Activated CD4-positive, alpha-beta memory T cell treated with anti-CD3 and anti-CD28 coated beads, Interleukin-2, amount 10 ng/mL, durations not matched to agents 7 days and 5 days (primary cell): ENCODE measurements around the gene GZMA. TPM values are rescaled to one million over a fixed set of nuclear protein-coding genes. Genes with fewer than 3 reads are reported as not detected.
"Not testable (repeated sequence)": the region's sequence is repeated elsewhere in the genome, so short reads cannot be mapped to it uniquely, and the experiment has no call there.

Experiments
- CTCF ChIA-PET: fragments of 350-600 bp; sonication (Branson Sonifier 250); formaldehyde crosslinking; loops from one replicate; lab custom pipeline; 2021; ENCODE audit warnings: antibody characterized with exemption, inconsistent platforms; lab: Charles Lee
- POLR2A ChIA-PET: fragments of 350-600 bp; sonication (Branson Sonifier 250); formaldehyde crosslinking; loops from one replicate; lab custom pipeline; 2021; ENCODE audit warnings: antibody characterized with exemption; lab: Charles Lee
- DNase-seq: peaks from one replicate; pipeline ENCODE4 v3.0.0-alpha.2; 2020
- H3K27ac Mint-ChIP-seq: one replicate; pipeline ENCODE4 v1.8.0; 2021; ENCODE audit warnings: mild to moderate bottlenecking, mixed read lengths
- H3K27me3 Mint-ChIP-seq: one replicate; pipeline ENCODE4 v1.8.0; 2021; ENCODE audit warnings: mixed read lengths
- H3K36me3 Mint-ChIP-seq: one replicate; pipeline ENCODE4 v1.8.0; 2021; ENCODE audit warnings: low read depth, mixed read lengths
- H3K4me1 Mint-ChIP-seq: one replicate; pipeline ENCODE4 v1.8.0; 2021; ENCODE audit warnings: mixed read lengths
- H3K4me3 Mint-ChIP-seq: one replicate; pipeline ENCODE4 v1.8.0; 2021; ENCODE audit warnings: mild to moderate bottlenecking, mixed read lengths
- H3K9me3 Mint-ChIP-seq: one replicate; pipeline ENCODE4 v1.8.0; 2021; ENCODE audit warnings: mixed read lengths
- total RNA-seq, 2 experiments: library from RNA; stranded (reverse); gene quantifications; one replicate each; pipeline ENCODE4 v1.2.3, GENCODE V29; 2021

Gene GZMA
- total RNA-seq, 2 experiments from 2014 or later = 1,058 to 1,099 TPM

DNA sequence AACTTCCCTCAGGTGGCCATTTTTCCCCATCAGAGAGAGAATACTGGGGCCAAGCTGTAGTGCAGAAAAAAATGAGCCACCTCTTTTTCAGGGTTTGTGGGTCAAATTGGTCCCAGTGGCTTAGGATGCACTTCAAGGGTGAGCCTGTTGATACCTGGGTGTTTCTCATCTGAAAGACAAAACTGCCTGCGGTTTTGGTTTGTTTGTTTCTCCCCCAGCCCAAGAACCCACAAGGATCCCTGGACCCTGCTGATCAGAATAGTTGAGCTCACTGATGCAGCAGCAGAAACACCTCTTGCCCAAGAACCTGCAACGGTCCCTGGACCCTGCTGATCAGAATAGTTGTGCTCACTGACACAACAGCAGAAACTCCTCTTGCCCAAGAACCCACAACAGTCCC is 13.1 kb upstream of the GZMA start:
- CTCF ChIA-PET, H3K27me3 Mint-ChIP-seq, DNase-seq, H3K27ac Mint-ChIP-seq, H3K4me3 Mint-ChIP-seq: not testable (repeated sequence)
- Mint-ChIP-seq H3K9me3 (peaks cover 46% of the 10 kb centered on the region), H3K36me3 (peaks cover 41% of the 10 kb centered on the region), H3K4me1 (peaks cover 30% of the 10 kb centered on the region)
- POLR2A ChIA-PET = interaction anchor here (1.4 kb wide), 1 partner anchor 27 kb away, joined by 5 read pairs; no protein-coding TSS in a partner anchor

DNA sequence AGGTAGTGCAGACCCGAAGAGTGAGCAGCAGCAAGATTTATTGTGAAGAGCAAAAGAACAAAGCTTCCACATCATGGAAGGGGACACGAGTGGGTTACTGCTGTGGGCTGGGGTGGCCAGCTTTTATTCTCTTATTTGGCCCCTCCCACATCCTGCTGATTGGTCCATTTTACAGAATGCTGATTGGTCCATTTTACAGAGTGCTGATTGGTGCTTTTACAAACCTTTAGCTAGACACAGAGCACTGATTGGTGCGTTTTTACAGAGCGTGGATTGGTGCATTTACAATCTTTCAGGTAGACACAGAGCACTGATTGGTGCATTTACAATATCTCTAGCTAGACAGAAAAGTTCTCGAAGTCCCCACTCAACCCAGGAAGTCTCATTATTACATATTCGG is 11.4 kb upstream of the GZMA start:
- not testable (repeated sequence) for DNase-seq, H3K4me3 Mint-ChIP-seq

DNA sequence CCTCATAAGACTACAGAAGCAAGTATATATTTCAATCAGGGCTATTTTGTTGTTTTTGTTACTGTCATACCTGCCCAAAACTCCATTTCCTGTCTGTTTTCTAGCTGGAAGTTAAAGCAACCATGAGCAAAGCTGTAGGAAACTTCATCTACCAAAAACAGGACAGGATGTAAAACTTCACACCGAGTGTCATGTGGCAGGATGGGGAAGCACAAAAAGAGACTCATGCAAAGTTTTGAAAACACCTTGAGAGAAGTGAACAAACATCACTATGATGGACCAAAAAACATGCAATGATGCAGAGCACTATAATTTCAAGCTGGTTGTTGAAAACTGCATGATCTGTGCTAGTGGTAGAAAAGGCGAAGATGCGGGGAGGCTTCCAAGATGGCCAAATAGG is 6.3 kb upstream of the GZMA start:
- POLR2A ChIA-PET = interaction anchor here (0.8 to 3.6 kb wide), 10 partner anchors 9 to 108 kb away, joined by 5 to 27 read pairs (median 10); no protein-coding TSS in a partner anchor

More for the DNA sequence above, 11.4 kb upstream of the GZMA start:
- Mint-ChIP-seq H3K36me3 (peaks cover 43% of the 10 kb centered on the region), H3K9me3 (peaks cover 35% of the 10 kb centered on the region), H3K4me1 (peaks cover 47% of the 10 kb centered on the region)
- CTCF ChIA-PET = interaction anchor here (1.0 to 1.3 kb wide), 2 partner anchors 17 to 147 kb away, joined by 5 to 8 read pairs; no protein-coding TSS in a partner anchor
- not testable (repeated sequence) for H3K27me3 Mint-ChIP-seq, H3K27ac Mint-ChIP-seq
- POLR2A ChIA-PET = interaction anchor here (1.0 kb wide), 1 partner anchor 12 kb away, joined by 3 read pairs; no protein-coding TSS in a partner anchor

DNA sequence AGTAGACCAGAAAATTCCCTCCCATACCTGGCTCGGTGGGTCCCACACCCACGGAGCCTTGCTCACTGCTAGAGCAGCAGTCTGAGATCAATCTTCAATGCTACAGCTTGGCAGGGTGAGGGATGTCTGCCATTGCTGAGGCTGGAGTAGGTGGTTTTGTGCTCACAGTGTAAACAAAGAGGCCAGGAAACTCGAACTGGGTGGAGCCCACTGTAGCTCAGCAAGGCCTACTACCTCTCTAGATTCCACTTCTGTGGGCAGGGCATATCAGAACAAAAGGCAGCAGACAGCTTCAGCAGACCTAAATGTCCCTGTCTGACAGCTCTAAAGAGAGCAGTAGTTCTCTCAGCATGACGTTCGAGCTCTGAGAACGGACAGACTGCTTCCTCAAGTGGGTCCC is 5.6 kb upstream of the GZMA start:
- peaks cover 73% of the 10 kb centered on the region for H3K36me3 Mint-ChIP-seq
- peaks cover 2% of the 10 kb centered on the region for H3K27me3 Mint-ChIP-seq
- ChIA-PET POLR2A (interaction anchor here (0.7 to 3.6 kb wide), 12 partner anchors 8 to 152 kb away, joined by 3 to 27 read pairs (median 8); no protein-coding TSS in a partner anchor), CTCF (interaction anchor here (1.2 to 2.3 kb wide), 4 partner anchors 22 to 152 kb away, joined by 3 to 7 read pairs (median 5); no protein-coding TSS in a partner anchor)
- peaks cover 84% of the 10 kb centered on the region for H3K4me1 Mint-ChIP-seq
- peak; percentile 76 for DNase-seq
- H3K4me3 Mint-ChIP-seq = peak overlapping the region; percentile 38
- peak overlapping the region; percentile 92 for H3K27ac Mint-ChIP-seq
- H3K9me3 Mint-ChIP-seq = peaks cover 39% of the 10 kb centered on the region

More for the DNA sequence above, 6.3 kb upstream of the GZMA start:
- H3K4me1 Mint-ChIP-seq = peaks cover 78% of the 10 kb centered on the region
- peaks cover 2% of the 10 kb centered on the region for H3K27me3 Mint-ChIP-seq
- H3K36me3 Mint-ChIP-seq = peaks cover 73% of the 10 kb centered on the region
- H3K27ac Mint-ChIP-seq = peak overlapping the region; percentile 92
- peaks cover 44% of the 10 kb centered on the region for H3K9me3 Mint-ChIP-seq
- CTCF ChIA-PET = interaction anchor here (1.2 to 2.3 kb wide), 3 partner anchors 22 to 152 kb away, joined by 3 to 7 read pairs (median 6); no protein-coding TSS in a partner anchor
- H3K4me3 Mint-ChIP-seq = peak overlapping the region; percentile 38
- DNase-seq = peak; percentile 42

GRCh38 chr5:55101148-55101547 is 1.3 kb upstream of the GZMA start:
- POLR2A ChIA-PET = interaction anchor here (0.7 to 6.3 kb wide), 10 partner anchors 27 to 490 kb away, joined by 3 to 70 read pairs (median 6); partner anchors contain the start of gene GZMK
- CTCF ChIA-PET = interaction anchor here (0.9 to 7.5 kb wide), 3 partner anchors 10 to 157 kb away, joined by 3 to 45 read pairs (median 4); no protein-coding TSS in a partner anchor
- DNase-seq, H3K27me3 Mint-ChIP-seq: not testable (repeated sequence)
- Mint-ChIP-seq H3K9me3 (peaks cover 33% of the 10 kb centered on the region), H3K27ac (peak overlapping the region; percentile 93), H3K4me1 (peaks cover 83% of the 10 kb centered on the region), H3K36me3 (peaks cover 74% of the 10 kb centered on the region), H3K4me3 (peak overlapping the region; percentile 83)

DNA sequence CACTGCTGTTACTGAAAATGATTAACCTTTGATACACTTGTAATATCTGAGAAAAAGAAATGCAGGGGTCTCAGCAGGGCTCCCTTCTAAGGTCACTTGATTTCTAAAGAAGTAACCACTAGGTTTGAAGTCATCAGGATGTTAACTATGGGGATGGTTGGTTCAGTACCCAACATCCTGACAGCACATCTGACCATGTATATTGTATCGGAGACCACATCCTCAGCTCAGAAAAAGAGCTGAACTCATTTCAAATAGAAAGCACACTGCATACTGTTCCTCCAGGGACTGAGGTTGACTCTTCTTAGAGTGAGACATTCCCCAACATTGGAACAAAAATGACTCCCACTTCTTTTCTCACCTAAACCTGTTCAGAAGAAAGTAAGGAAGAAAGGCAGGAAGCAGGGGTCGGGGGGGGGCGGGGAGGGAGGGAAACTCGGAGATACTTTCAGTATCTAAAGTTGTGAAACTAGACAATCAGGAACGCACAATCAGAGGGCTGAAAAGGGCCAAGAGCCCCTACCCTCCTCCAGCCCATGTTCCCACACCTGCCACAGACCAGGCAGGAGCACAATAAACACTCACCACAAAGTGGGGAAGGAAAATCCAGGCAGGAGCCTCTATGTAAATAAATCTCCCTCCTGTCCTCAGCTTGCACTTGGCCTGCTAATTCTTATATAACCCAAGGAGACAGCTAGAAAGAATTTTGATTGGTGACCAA is 730 bp upstream of the GZMA start:
- peaks cover 76% of the 10 kb centered on the region for H3K36me3 Mint-ChIP-seq
- peaks cover 83% of the 10 kb centered on the region for H3K4me1 Mint-ChIP-seq
- POLR2A ChIA-PET = interaction anchor here (0.6 to 6.3 kb wide), 12 partner anchors 27 to 491 kb away, joined by 3 to 70 read pairs (median 5); partner anchors contain the start of gene GZMK

GRCh38 chr5:55104036-55104772 is 1.8 kb downstream of the GZMA start:
- ChIA-PET CTCF (interaction anchor here (0.7 to 7.5 kb wide), 14 partner anchors 30 to 259 kb away, joined by 3 to 45 read pairs (median 5); partner anchors contain the start of gene GPX8), POLR2A (interaction anchor here (0.6 to 6.3 kb wide), 17 partner anchors 8 to 586 kb away, joined by 3 to 70 read pairs (median 6); partner anchors contain the start of gene GZMK)
- Mint-ChIP-seq H3K27me3 (peaks cover 7% of the 10 kb centered on the region), H3K36me3 (peaks cover 74% of the 10 kb centered on the region), H3K4me3 (peak overlapping the region; percentile 83), H3K9me3 (peaks cover 14% of the 10 kb centered on the region), H3K4me1 (peaks cover 79% of the 10 kb centered on the region), H3K27ac (peak overlapping the region; percentile 93)
- no peak for DNase-seq

More for the DNA sequence above, 730 bp upstream of the GZMA start:
- CTCF ChIA-PET = interaction anchor here (0.7 to 7.5 kb wide), 5 partner anchors 9 to 195 kb away, joined by 3 to 45 read pairs (median 4); no protein-coding TSS in a partner anchor
- Mint-ChIP-seq H3K9me3 (peaks cover 30% of the 10 kb centered on the region), H3K4me3 (peak overlapping the region; percentile 83), H3K27ac (peak overlapping the region; percentile 93), H3K27me3 (peaks cover 5% of the 10 kb centered on the region)
- DNase-seq = peak; percentile 48

- peaks cover 74% of the 10 kb centered on the region for H3K36me3 Mint-ChIP-seq
- peak overlapping the region; percentile 93 for H3K27ac Mint-ChIP-seq
- H3K9me3 Mint-ChIP-seq = peaks cover 9% of the 10 kb centered on the region
- ChIA-PET POLR2A (interaction anchor here (0.6 to 6.3 kb wide), 15 partner anchors 9 to 586 kb away, joined by 3 to 70 read pairs (median 11); partner anchors contain the start of gene GZMK), CTCF (interaction anchor here (0.6 to 7.5 kb wide), 10 partner anchors 29 to 202 kb away, joined by 3 to 45 read pairs (median 6); partner anchors contain the start of gene GPX8)
- H3K4me3 Mint-ChIP-seq = peak overlapping the region; percentile 83
- peaks cover 5% of the 10 kb centered on the region for H3K27me3 Mint-ChIP-seq
- peak; percentile 39 for DNase-seq
- peaks cover 74% of the 10 kb centered on the region for H3K4me1 Mint-ChIP-seq
Observed at GRCh38 chr5:55104946-55105701, 2.7 kb downstream of the GZMA start.

GRCh38 chr5:55105976-55106375 is 3.5 kb downstream of the GZMA start:
- Mint-ChIP-seq H3K4me3 (peak overlapping the region; percentile 54), H3K4me1 (peaks cover 68% of the 10 kb centered on the region), H3K36me3 (peaks cover 72% of the 10 kb centered on the region)
- H3K27me3 Mint-ChIP-seq, DNase-seq, H3K9me3 Mint-ChIP-seq, H3K27ac Mint-ChIP-seq: not testable (repeated sequence)
- CTCF ChIA-PET = interaction anchor here (1.0 to 7.5 kb wide), 4 partner anchors 28 to 203 kb away, joined by 3 to 45 read pairs (median 6); no protein-coding TSS in a partner anchor
- POLR2A ChIA-PET = interaction anchor here (1.5 to 6.3 kb wide), 4 partner anchors 36 to 81 kb away, joined by 3 to 59 read pairs (median 12); partner anchors contain the start of gene GZMK

DNA sequence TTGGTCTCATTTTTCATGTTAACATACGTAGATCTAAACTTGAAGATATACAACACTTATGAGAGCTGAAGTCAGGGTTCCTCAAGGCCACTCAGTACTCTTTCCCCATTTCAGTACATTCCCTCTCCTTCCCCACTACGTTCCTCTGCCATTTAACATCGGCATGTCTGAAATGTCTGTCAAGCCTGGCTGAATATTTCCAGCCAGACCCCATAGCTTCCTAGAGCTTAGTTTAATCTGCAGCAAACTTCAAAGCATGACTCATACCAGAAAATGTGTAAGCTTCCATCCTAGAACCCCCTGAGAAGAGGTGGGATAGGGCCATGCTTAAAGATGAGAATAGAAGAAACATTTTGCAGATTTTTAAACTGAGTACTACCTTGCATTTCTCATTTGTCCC is 6.2 kb downstream of the GZMA start:
- Mint-ChIP-seq H3K27me3 (peaks cover 5% of the 10 kb centered on the region), H3K4me1 (peaks cover 61% of the 10 kb centered on the region), H3K27ac (no peak overlapping the region), H3K36me3 (peaks cover 71% of the 10 kb centered on the region), H3K4me3 (no peak overlapping the region), H3K9me3 (no peaks in the 10 kb centered on the region)
- DNase-seq = no peak
- CTCF ChIA-PET = interaction anchor here (0.9 to 7.5 kb wide), 3 partner anchors 47 to 165 kb away, joined by 3 to 45 read pairs (median 3); no protein-coding TSS in a partner anchor
- POLR2A ChIA-PET = interaction anchor here (1.0 to 1.2 kb wide), 3 partner anchors 33 to 200 kb away, joined by 3 to 8 read pairs (median 3); no protein-coding TSS in a partner anchor

DNA sequence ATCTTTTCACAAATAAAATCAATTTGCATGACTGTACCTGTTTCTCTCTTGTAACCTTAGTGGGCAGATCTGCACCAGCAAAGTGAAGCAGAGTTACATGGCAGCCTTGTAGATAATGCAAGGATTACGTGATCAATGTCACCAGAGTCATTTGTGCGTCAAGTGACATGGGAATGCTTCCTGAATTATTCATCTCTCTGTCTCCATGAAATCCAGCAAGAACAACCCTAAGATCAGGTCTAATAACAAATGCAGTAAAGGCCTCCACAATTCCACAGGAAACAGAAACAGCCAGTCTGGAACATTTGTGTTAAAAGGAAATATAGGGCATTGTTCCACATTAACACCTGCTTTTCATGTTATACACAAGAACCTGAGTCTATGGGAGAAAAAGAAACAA is 7.8 kb downstream of the GZMA start:
- Mint-ChIP-seq H3K4me1 (peaks cover 50% of the 10 kb centered on the region), H3K4me3 (no peak overlapping the region), H3K27ac (no peak overlapping the region), H3K36me3 (peaks cover 55% of the 10 kb centered on the region), H3K27me3 (peaks cover 5% of the 10 kb centered on the region), H3K9me3 (no peaks in the 10 kb centered on the region)
- no peak for DNase-seq
- ChIA-PET CTCF (no interaction called here), POLR2A (no interaction called here)
